Measurements from ENCODE around the gene CLDND2.
"Not testable (repeated sequence)": the region's sequence is repeated elsewhere in the genome, so short reads cannot be mapped to it uniquely, and the experiment has no call there.

CLDND2 gene, protein sequence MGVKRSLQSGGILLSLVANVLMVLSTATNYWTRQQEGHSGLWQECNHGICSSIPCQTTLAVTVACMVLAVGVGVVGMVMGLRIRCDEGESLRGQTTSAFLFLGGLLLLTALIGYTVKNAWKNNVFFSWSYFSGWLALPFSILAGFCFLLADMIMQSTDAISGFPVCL

DNA sequence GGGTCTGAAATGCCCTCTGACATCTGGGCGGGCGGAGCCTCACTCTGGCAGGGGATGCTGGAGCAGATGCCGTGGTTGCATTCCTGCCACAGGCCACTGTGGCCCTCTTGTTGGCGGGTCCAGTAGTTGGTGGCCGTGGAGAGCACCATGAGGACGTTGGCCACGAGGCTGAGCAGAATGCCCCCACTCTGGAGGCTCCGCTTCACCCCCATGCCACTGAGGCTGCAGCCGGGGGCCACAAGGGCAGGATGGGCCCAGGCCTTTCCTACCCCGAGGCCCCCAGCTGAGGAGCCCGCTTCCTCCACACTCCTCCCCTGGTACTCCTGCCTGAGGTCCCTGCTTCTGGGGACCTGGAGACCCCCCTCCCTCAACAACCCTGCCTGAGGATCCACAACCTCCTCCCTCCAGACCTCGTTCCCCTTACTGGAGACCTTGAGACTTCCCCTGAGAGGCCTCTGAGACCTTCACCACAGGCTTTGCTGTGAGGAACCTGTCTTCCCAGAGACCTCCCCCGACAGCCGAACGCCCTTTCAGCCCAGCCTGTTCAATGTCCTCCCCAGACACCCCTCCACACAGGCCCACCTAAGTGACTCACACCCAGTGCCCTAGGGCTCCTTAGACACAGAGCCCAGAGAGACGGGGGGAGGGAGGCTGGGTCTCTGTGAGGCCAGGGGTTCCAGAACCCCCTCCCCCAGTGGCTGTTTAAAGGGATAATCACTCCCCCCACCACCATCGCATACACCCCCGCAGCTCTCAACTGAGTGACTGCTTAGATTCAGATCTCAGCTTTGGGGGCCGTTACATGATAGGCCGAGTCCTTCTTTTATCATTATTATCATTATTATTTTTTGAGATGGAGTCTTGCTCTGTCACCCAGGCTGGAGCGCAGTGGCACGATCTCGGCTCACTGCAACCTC lies at the start of gene CLDND2:
Gene CLDND2, minus strand, starts transcription at position 638 of the 917 bp plus-strand sequence. Its CDS starts 426 bp downstream, at position 212.
- no peak for DNase-seq

DNA sequence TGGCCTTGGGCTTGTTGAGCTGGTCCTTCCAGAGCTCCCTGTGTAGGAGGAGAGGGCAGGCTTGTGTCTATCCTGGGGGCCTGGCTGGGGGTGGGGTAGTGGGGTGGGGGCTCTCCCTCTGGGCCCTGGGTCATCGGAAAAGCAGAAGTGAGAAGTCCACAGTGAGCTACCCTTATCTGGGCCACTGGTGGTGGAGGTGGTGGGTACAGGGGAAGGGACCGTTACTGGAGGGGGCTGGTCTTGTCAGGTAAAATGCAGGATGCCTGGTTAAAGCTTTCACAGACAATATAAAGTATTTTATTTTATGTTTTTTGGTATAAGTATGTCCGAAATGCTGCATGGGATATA lies 49.0 kb upstream of the CLDND2 start:
- no peak for DNase-seq

DNA sequence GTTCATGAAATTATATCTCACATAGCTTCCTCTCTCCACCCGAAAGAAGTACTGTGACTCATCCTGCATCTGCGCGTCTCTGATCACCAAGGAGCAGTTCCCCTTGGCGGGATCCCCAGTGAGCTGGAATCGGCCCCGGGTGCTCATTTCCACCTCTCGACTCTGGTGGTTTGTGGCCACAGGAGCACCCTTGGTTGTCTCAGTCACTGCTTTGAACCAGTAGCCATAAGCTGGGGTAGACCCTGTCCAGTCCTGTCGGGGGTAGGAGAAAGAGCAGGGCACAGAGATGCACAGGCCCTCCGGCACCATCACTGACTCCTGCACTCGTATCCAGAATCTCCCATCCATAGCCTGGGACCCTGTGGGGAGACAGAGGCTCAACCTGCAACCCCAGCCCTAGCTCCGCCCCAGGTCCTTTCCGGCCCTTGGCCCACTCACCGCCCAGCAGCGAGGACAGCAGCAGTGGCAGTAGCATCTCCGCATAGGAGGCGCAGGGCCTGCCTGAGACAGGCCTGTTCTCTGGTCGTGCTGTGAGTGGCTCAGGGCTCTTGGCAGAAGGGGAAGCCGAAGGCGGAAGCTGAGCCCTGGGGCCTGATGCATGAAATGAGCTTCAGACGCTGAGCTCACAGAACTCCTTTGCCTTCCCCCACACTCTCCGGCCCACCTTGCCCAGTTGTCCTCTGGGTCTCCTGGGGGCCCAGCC lies 48.5 kb upstream of the CLDND2 start, which contains the start of gene SIGLEC10:
Gene SIGLEC10, minus strand, starts transcription at position 536 of the 703 bp plus-strand sequence. Its CDS starts 61 bp downstream, at position 475.
- DNase-seq, result no peak

DNA sequence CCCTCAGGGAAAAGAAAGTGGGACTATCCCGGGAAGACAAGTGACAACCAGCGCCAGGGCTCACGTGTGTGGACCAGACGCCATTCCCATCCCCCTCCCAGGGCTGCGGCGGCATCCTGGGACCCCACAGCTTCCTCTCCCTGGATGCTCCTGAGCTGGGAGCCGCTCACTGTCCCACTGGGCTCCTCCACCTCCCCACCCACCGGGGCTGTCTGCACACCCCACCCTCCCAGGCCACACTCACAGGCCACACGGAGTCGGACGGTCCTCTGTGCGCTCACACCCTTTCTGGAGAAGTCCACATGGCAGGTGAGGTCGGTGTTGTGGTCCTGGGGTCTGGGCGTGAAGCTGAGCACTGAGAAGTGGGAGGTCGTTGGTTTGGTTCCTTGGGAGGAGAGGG lies 47.6 kb upstream of the CLDND2 start:
- not testable (repeated sequence) for DNase-seq

DNA sequence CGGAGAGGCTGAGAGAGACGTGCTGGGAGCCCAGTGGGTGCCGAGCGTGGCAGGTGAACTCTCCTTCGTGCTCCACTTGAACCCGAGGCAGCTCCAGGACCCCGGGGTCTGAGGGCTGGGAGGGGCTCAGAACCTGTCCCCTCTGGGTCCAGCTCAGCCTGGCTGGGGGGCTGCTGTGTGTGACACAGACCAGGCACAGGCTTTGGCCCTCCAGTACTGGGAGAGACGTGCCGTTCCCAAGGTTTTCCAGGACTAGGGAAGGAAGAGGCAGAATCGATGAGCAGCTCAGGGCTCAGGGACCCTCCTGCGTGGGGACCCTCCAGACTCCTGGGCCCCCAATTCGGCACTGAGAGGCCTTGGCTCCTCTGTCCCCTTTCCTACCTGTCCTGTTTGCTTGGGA lies 46.4 kb upstream of the CLDND2 start:
- no peak for DNase-seq

DNA sequence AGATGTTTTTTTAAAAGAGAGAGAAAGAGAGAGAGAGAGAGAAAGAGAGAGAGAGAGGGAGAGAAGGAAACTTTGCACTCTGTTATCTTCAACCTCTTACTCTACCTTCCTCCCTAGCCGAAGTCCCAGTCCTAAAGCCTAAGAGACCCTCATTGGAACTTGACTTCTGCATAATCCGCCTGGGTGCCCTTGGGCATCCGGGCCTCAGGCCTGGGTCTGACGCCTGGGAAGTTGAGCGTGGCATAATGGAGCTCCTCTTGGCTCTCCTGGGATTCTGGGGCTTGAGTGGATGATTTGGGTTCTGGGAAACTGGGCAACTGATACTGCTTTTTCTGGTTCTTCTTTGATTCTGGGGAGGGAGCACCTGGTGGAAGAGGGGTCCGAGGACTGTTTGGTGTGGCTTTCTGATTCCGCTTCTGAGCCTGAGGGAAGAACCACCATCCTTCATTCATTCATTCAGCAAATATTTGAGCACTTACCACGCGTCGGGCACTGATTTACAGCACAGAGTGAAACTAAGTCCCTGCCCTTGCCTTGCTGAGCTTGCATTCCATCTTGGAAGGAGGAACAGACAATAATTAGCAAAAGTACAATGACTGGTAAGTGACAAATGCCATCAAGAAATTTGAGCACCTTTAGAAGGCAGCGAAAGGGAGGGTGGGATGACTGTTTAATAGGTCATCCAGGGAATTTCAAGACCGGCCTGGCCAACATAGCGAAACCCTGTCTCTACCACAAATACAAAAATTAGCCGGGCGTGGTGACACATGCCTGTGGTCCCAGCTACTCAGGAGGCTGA lies 42.3 kb upstream of the CLDND2 start:
- no peak for DNase-seq

DNA sequence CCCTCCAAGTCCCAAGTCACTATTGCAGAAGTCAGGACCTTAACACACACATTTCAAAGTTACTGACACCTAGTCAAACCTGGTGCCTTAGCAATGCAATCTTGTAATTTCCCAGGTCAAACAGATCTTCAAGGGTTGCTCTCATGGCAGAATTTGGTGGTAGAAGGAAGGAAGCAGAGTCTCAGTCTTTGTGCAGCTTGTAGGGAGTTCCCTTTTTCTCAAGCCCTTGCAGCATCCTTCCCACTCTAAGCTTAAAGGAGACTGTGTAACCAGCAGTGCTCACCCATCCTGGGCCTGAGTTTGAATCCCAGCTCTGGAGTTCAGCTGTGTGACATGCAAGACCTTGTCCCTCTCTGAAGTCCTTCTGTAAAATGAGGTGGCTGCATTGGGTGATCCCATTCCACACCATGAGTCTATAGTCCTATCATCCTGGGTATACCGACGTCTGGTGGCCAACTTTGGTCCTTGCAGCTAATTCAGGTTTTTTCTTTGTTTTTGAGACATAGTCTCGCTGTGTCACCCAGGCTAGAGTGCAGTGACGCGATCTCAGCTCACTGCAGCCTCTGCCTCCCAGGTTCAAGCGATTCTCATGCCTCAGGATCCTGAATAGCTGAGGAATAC lies 38.8 kb upstream of the CLDND2 start:
- no peak for DNase-seq

DNA sequence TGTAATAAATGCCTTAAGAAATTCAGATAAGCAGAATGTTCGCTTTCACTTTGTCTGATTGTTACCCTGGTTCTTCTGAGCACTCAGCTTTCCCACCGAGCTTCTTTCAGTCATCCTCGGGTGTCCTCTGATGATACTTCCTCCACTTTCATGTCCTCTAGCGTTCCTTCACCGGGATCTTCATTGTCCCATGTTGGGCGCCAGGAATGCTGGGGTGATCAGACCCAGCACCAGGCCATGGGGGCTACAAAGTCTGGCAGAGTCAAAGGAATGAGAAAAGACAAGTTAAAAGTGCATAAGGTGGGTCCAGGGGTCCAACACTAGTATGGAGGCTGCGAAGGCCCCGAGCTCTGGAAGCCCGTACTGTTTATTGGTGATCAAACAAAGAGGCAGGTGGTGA lies 33.3 kb upstream of the CLDND2 start:
- no peak for DNase-seq

DNA sequence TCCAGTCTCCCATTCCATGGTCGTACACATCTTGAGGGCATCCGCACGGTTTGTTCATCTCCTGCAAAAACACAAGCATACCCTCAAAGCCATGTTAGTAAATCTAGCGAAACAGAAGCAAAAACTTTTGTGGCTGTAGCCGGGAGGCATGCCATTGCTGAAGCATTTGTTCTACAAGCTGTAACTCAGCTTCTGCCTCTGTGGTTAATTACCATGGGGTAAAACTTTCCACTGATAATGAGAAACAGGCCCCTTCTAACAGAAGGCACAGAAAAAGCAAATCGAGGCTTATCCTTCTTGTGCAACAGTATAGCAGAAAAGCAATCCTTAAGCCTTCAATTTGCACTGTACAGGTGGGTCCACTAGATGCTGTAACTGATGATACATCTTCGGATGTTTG lies 31.1 kb upstream of the CLDND2 start:
- not testable (repeated sequence) for DNase-seq

DNA sequence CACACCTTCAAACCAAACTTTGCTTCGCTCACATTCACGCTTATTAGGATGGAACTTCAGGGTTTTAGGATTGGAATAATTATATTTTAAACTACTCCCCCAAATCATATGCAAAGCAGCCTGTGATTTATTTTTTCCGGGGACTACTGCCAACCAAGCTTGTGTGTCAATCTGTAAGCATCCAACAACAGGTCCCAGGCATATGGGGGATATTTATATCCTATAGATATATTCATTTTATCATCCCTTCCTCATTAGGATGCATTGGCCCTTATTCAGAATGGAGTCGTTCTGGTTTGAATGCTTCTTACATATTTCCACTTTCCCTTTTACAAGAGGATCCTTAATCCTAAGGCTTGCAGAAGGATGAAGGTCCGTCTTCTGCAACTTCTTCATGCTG lies 30.4 kb upstream of the CLDND2 start:
- no peak for DNase-seq

DNA sequence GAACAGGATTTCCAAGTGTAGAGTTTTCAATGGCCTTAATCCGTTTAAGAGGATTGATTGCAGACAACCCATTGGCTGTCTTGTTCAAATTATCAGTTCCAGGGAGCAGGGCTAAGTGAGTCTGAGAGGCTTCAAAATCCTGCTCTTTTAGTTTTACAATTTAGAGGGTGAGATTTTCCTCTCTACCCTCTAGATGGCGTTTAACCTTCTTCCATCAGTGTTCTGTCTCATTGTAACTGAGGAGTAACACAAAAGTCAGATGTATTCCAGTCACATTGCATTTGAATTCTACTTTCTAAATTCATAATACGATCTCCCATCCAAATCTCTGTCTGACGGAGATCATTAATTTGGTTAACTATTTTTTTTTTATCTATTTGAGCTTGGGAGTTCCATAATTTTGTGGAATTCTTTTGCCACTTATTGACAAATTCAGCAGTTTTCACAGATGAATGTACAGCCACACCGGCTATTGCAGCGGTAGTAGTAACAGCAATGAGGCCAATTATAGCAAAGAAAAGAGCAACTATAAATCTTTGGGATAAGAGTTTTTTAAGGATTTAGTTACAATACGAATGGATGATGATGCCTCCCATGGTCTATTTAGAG lies 29.4 kb upstream of the CLDND2 start:
- DNase-seq, result no peak

DNA sequence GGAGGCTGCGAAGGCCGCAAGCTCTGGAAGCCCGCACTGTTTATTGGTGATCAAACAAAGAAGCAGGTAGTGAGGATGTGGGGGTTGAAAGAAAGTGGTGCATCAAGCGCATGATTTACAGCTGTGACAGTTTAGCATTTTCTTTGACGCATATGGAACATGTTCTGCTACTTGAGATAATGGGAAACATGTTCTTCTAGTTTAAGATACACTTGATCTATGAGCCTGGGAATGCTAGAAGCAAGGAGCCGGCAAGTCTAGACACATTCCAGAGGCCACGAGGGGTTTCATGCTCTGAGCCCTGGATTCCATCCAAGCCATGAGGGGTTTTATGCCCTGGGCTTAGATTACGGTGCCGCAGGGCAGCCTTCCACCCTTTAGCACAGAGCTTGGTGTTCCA lies 28.6 kb upstream of the CLDND2 start:
- DNase-seq, result not testable (repeated sequence)

DNA sequence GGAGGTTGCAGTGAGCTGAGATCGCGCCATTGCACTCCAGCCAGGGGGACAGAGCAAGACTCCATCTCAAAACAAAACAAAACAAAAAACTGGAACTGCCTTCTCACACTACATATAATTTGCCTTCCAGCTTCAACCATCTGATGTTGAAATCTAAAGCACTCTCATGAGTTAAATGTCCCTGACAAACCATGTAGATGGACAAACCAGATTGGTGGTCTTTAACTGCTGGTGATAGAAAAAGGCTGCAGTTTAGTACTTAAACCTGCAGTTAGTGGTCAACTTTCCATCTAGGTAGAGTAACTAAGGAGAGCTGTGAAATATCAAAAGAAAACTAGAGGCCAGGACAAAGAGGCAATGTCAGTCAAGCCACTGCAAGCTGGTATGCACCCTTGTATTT lies 27.4 kb upstream of the CLDND2 start:
- DNase-seq, result no peak

DNA sequence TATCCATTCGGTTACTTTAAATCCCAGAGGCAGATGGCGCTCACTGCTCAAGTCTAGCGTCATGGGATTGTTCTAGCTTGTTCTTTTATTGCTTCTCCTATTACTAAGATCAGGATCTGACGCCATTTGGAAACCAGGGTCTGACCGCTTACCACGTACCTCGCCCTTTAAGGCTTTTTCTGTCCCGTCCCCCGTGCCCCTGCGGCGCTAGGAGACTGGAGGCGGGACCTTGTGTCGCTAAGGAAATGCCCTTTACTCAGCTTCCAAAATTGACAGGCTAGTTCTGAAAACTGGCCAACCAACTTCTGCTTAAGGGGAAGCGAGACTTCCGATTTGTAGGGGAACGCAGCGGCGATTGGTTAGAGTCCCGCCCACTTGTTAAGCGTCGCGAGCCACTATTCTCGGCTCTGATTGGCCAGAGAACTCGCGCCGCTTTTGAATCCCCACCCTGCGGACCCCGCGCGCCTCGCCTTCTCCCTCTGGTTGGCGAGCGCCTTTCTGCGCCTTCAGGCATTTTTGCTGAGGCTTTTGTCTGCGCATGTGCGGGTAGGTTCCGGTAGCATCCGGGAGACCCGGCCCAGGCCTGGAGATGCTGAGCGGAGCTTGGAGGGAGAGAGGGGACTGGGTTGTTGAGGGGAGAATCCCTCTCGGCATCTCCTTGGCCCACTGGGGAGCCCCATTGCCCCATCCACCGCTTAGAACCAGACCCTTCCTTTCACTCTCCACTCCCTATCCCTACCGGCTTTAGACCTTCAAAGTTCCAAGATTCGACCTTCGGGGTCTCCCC lies 25.4 kb upstream of the CLDND2 start:
- no peak for DNase-seq

DNA sequence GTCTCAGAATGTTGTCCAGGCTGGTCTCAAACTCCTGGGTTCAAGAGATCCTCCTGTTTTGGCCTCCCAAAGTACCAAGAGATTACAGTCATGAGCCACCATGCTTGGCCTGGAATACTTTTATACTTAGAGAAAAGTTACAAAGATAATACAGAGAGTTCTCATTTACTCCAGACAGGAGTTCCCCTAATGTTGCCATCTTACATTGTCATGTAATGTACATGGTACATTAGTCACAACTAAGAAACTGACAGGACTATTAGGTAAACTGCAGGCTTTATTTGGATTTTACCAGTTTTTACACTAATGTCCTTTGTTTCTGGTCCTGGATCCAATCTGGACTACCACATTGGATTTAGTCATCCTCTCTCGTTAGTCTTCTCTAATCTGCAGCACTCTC lies 23.9 kb upstream of the CLDND2 start:
- no peak for DNase-seq

DNA sequence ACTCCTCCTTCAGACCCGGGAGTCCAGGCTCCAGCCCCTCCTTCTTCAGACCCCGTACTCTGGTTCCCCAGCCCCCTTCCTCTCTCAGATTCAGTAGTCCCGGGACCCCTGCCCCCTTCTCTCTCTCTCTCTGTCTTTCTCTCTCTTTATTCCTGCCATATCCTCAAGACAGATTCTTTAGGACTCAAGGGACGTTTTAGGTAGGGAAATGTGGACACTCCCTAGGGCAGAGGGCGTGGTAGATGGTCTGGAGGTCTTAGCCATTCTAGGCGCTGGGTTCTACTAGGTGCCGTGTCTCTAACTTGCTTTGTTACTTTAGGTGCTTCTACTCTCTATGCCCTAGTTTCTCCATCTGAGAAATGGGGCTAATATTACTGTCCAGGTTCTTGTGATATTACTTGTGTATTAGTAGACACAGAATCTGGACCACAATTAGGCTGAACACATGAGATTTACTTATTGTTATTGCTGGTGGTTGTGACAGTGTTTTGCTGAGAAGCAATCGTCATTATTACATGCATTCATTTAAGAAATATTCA lies 22.3 kb upstream of the CLDND2 start:
- DNase-seq, result no peak

DNA sequence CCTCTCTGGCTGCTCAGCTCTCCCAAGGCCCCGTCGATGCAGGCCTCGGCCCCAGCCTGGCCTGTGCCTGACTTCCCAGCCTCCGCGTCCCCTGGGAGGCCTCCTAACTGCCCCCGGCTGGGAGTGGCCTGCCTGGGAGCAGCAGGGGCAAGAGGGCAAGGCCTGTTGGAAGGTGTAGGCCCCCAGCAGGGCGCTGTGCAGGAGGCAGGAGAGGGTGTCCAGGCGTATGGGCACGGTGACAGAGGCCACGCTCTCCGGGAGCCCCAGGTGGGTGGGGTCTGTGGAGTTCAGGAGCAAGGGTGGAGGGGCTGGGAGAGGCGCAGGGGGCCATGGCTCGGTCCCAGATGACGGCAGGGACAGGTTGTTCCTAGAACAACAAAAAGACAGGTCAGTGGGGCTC lies 20.3 kb upstream of the CLDND2 start:
- DNase-seq, result no peak

DNA sequence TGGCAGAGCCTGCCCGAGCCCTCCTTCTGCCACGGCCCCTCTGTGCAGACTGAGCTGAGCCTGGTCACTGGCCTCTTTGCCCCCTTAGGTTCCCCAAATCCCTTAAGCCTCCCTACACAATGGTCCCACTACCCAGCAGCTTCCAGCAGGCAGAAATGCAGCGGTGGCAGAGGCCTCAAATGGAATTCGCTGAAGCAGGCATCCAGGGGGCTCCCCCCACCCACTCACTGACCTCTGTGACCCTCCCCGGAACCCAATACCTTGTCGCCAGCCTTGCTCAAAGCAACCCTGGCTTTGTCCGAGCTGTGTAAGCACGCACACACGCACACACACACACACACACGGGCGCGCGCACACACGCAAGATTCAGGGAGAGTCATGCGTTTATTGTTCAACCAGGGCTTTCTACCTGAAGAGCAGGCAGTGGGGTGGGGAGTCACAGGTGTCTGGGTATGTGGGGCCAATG lies 19.2 kb upstream of the CLDND2 start, which contains the start of gene LIM2:
Gene LIM2, minus strand, starts transcription at position 51 of the 466 bp plus-strand sequence. CDS start 531 bp downstream, outside the sequence.
- no peak for DNase-seq

DNA sequence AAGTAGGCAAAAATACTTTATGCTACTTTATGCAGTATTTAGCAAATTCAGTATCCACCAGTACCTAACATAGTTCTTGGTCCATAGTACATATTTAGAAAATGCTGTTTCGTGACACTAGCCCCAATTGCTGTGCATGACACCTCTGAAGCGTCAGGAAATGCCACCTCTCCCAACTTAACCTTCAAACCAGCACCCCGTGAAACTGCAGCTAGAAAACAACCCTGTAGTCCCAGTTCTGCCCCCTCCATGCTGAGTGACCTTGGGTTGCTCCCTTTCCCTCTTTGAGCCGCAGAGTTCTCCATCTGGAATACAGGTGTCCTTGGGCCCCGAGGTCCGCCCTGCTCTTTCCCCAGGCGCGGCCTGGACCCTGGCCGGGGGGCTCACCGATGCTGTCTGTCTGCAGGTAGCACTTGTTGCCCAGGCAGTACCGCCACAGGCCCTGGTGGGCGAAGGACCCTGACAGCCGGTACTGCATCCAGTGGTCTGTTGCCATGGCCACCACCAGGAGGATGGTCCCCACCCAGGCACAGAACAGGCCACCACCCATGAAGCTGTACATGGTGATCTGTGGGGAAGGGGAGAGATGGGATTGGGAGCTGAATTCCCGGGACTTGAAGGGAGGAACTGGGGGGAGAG lies 18.2 kb upstream of the CLDND2 start:
- DNase-seq, result no peak

DNA sequence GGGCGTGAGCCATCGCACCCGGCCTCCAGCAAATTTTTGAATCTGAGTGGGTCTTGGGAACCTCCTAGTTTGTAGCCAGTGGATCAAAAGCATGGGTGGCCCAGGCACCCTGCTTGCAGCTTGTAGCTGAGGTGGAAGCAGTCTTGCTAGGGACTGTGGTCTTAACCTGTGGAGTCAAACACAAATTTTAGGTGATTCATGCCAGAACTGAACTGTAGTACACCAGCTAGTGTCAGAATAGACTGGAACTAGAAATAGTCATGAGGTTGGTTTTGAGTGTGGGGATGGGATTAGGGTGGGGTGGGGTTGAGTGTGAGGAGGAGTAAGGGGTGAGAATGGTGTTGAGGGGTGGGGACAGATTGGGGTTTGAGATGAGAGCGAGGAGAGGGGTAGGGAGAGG lies 13.2 kb upstream of the CLDND2 start:
- no peak for DNase-seq
